Right lobe of liver (tissue), 4 donors: ENCODE data around the gene RNASE7.

Source experiments
- CTCF ChIP-seq, 4 donors: fragments of 200-600 bp in 3 of 4; fragments of 450-650 bp in 1 of 4; IDR thresholded peaks; one replicate each; pipeline versions ENCODE4 v1.5.1 to v1.8.0; 2016 to 2022; ENCODE audit warnings: antibody characterized with exemption in 4 of 4, mild to moderate bottlenecking in 2 of 4
- POLR2A ChIP-seq: fragments of 450-650 bp; IDR thresholded peaks from one replicate; pipeline ENCODE4 v1.6.1; 2017; ENCODE audit warnings: antibody characterized with exemption, mild to moderate bottlenecking
- donor health status: DM: no; HTN: no; CAD: no.
- donor health status: DM: no; HTN: no; CAD: no.
- donor health status: DM: no; HTN: yes; CAD: no.

DNA sequence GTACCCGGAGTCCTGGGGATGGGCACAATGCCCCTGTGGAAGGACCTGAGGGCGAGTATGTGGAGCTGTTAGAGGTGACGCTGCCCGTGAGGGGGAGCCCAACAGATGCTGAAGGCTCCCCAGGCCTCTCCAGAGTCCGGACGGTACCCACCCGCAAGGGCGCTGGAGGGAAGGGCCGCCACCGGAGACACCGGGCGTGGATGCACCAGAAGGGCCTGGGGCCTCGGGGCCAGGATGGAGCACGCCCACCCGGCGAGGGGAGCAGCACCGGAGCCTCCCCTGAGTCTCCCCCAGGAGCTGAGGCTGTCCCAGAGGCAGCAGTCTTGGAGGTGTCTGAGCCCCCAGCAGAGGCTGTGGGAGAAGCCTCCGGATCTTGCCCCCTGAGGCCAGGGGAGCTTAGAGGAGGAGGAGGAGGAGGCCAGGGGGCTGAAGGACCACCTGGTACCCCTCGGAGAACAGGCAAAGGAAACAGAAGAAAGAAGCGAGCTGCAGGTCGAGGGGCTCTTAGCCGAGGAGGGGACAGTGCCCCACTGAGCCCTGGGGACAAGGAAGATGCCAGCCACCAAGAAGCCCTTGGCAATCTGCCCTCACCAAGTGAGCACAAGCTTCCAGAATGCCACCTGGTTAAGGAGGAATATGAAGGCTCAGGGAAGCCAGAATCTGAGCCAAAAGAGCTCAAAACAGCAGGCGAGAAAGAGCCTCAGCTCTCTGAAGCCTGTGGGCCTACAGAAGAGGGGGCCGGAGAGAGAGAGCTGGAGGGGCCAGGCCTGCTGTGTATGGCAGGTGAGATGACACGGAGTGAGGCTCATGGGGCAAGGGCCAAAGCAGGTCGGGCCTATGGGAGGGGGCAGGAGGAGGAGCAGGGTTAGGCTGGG is 32.5 kb downstream of the RNASE7 start:
- TF ChIP-seq POLR2A = no peak
- no peak for TF ChIP-seq CTCF (IDR thresholded peaks at IDR 0.05)
